Mammary epithelial cell (primary cell): Measurements from ENCODE around the gene PRLH.

ENCODE experiments used
- CTCF ChIP-seq, 2 donors: IDR thresholded peaks in 1 of 2; conservative IDR thresholded peaks in 1 of 2; 2 replicates each; pipeline ENCODE4 v1.5.1; 2011 to 2012; ENCODE audit warnings: inconsistent platforms in 2 of 2, low read length in 2 of 2, mild to moderate bottlenecking in 2 of 2, control low read depth in 1 of 2, low read depth in 1 of 2; ENCODE audit not compliant: insufficient read depth in 1 of 2; ENCODE audit errors: extremely low read depth in 1 of 2
- EZH2 ChIP-seq: IDR thresholded peaks from 2 replicates; pipeline ENCODE4 v1.6.1; 2012; ENCODE audit warnings: low read length, inconsistent platforms, borderline replicate concordance

GRCh38 chr2:237546040-237546875 lies 20.1 kb upstream of the PRLH start:
- TF ChIP-seq CTCF (conservative IDR thresholded peaks at IDR 0.05 in 1 of 2, IDR thresholded peaks at IDR 0.05 in 1 of 2; ENCODE audit: extremely low read depth in 1 of 2, insufficient read depth in 1 of 2, low read depth in 1 of 2, low read length in 2 of 2) = no peak
- no peak for TF ChIP-seq EZH2
